D721Med (cell line): ENCODE measurements around the gene SORBS1.
A peak's percentile ranks its signal among the peaks of the same experiment; 100 is the strongest.

Source experiments
- DNase-seq: peaks from one replicate; pipeline ENCODE4 v3.0.0; 2011; ENCODE audit warnings: low spot score; ENCODE audit not compliant: insufficient read length
- FAIRE-seq: peaks from 2 replicates; lab custom pipeline; 2011; peaks lifted over from hg19 to GRCh38; lab: Jason Lieb, UNC
- CTCF ChIP-seq: IDR thresholded peaks from 2 replicates; pipeline ENCODE4 v1.5.1; 2012; ENCODE audit warnings: mild to moderate bottlenecking, control low read depth; ENCODE audit not compliant: insufficient read depth; ENCODE audit errors: missing control alignments

The SORBS1 gene

GRCh38 chr10:95561177-95561863 is at the start of gene SORBS1:
SORBS1 (minus strand) TSS chr10:95561371; CDS start chr10:95441135, 120,236 bp downstream.
- FAIRE-seq (no peak), DNase-seq (peak; percentile 97)
- no peak for TF ChIP-seq CTCF

GRCh38 chr10:95610727-95611126 is 49.6 kb upstream of the SORBS1 start:
- DNase-seq (no peak), FAIRE-seq (no peak)
- no peak for TF ChIP-seq CTCF

GRCh38 chr10:95606922-95607321 is 45.8 kb upstream of the SORBS1 start:
- no peak for DNase-seq
- no peak for FAIRE-seq
- no peak for TF ChIP-seq CTCF

GRCh38 chr10:95605163-95605562 is 44.0 kb upstream of the SORBS1 start:
- no peak for TF ChIP-seq CTCF
- FAIRE-seq (no peak), DNase-seq (no peak)

GRCh38 chr10:95604630-95605029 is 43.5 kb upstream of the SORBS1 start:
- FAIRE-seq (no peak), DNase-seq (no peak)
- no peak for TF ChIP-seq CTCF

- no peak for DNase-seq
- no peak for FAIRE-seq
- TF ChIP-seq CTCF: no peak
Observed at GRCh38 chr10:95602382-95602781, 41.2 kb upstream of the SORBS1 start.

GRCh38 chr10:95601116-95601719 is 40.0 kb upstream of the SORBS1 start:
- peak; percentile 94 for TF ChIP-seq CTCF
- DNase-seq: peak; percentile 38
- peak; percentile 35 for FAIRE-seq
